NK-92 (cell line): Measurements from ENCODE around the gene PPP2R3B.
"Not testable (repeated sequence)": the region's sequence is repeated elsewhere in the genome, so short reads cannot be mapped to it uniquely, and the experiment has no call there.

Experiments used
- DNase-seq: peaks from one replicate; lab custom pipeline; 2025; ENCODE audit not compliant: unreplicated experiment; lab: John Stamatoyannopoulos, UW

The PPP2R3B gene

DNA sequence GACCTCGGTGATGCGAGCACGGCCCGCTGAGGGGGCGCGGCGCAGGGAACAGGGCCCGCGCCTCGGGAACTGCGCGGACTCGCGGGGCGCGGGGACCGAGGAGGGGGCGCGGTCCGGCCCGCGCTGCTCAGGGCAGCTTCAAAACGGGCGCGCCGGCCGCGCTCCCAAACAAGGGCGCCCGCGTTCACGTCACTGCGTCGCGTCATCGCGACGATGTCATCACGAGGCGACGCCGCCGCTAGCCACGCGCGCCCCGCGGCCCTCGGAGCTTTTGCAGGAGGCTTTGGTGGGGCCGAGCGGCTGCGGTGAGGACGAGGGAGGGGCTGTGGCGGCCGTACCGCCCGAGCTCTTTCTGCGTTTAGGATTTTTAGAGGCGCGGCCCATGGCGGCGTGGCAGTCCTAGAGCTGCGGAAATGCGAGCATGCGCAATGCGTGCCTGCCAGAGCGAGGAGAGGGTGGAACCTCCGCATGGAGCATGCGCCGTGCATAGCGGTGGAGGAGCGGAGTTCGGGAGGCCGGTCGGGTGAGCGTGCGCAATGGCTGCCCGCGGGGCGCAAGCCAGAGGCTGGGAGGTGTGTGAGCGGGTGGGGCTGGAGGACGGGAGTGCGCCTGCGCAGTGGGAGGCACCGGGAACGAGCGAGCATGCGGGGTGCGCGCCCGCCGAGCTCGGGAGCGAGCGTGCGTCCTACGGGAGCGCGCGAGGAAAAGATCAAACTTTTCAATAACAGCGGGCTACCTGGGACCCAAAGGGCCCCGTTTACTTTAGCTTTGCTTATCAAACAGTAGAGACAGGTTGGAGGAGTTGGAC is at the start of gene PPP2R3B:
Gene PPP2R3B (minus strand): TSS at position 140 of the 808 bp plus-strand sequence. CDS start 216 bp downstream, outside the sequence.
- DNase-seq = no peak

DNA sequence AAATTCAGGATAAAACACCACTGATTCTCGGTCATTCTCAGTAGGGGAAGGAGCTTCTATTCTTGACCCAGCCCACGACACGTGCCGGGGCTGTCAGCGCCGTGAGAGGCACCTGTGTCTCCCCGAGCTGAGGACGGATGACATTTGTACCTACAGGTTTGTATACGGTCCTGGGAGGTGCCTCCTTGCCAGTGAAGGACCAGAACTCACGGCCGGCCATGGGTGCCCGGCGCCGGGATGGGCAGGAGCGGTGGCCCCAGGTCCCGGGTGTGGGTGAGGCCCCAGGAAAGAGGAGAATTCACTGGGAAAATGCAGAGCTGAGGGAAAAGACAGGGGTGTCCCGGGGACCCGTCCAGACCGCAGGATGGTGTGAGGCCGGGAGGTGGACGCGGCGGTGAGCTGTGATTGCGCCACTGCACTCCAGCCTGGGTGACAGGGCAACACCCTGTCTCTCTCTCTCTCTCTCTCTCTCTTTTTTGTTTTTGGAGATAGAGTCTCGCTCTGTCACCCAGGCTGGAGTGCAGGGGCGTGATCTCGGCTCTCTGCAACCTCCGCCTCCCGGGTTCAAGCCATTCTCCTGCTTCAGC is 48.9 kb upstream of the PPP2R3B start:
- DNase-seq = no peak

DNA sequence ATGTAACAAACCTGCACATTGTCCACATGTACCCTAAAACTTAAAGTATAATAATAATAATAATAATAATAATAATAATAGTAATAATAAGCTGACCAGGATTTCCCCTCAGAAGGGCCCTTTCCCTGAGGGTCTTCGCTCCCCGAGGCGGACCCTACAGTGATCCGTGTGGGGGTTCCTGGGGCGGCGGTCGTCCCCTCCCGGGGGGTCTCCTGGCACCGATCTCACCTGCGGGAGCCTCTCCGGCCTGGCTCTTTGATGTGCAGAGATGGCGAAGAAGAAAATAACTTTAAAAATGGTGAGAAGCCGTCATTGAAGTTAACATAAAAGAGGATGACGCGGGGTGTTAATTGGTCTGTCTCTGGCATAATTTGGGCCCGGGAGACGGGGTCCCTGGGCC is 48.2 kb upstream of the PPP2R3B start:
- no peak for DNase-seq

GRCh38 chrX:433771-434170 is 47.1 kb upstream of the PPP2R3B start:
- no peak for DNase-seq

GRCh38 chrX:432666-433065 is 46.0 kb upstream of the PPP2R3B start:
- DNase-seq = not testable (repeated sequence)

- DNase-seq = no peak
These were observed 44.9 kb upstream of the PPP2R3B start for GRCh38 chrX:431492-432111.

- DNase-seq = no peak
These were observed 44.3 kb upstream of the PPP2R3B start for GRCh38 chrX:431056-431455.

- DNase-seq = no peak
These were observed 42.6 kb upstream of the PPP2R3B start for GRCh38 chrX:429266-429825.

DNA sequence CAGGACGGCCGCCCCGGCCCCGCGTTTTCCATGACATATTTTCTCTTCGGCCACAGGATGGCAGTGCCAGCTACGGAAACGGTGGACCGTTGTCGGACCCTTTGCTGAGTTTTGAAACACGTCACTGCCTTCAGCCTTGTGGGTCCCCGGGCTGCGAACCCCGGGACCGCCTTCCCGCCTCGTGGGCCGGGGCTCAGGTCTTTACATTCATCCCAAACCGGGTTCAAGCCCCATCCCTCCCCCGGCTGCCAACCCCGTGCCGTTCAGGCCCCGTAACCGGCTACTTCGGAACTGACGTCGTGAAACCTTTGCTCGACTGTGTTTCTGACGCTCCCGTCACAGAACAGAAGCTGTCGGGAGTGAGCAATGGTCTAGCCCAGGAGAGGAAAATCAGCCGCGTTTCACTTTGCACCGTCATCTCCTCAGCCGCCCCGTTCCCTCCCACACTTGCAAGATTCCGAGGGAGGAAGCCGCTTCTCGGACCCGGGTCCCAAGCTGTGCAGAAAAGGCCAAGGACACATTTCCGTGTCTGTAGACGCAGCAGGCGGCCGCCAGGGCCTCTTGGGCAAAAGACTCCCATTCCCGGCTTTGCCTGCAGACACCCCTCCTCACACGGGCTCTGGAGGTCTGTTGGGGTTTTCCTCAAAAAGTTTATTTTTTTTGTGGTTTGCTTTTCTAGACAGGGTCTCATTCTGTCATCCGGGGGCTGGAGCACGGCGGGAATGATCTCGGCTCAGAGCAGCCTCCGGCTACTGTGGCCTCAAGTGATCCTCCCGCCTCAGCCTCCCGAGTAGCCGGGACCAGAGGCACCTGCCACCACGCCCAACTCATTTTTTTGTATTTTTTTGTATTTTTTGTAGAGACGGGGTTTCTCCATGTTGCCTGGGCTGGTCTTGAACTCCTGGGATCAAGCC is 41.4 kb upstream of the PPP2R3B start:
- DNase-seq = no peak

- no peak for DNase-seq
These were observed 40.2 kb upstream of the PPP2R3B start for GRCh38 chrX:426881-427280.

DNA sequence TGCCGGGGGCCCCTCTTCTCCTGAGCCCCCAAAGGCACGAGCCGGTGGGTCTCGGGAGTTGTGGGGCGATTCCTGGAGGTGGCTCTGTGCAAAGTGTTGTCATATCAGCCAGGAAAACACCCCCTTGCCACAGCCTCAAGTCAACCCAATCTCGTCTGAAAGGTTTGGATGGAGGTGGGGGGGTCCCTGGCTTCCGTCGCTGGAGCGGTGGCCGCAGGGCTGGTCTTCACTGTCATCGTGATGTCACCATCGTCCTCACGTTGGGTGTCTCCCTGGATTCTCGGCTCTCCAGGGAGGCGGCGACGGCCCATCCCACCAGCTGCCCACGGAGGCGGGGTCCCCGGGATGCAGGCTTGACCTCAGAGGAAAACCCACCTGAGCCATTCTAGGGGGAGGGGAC is 38.3 kb upstream of the PPP2R3B start:
- no peak for DNase-seq

GRCh38 chrX:421646-422391 is 35.1 kb upstream of the PPP2R3B start:
- DNase-seq = no peak

DNA sequence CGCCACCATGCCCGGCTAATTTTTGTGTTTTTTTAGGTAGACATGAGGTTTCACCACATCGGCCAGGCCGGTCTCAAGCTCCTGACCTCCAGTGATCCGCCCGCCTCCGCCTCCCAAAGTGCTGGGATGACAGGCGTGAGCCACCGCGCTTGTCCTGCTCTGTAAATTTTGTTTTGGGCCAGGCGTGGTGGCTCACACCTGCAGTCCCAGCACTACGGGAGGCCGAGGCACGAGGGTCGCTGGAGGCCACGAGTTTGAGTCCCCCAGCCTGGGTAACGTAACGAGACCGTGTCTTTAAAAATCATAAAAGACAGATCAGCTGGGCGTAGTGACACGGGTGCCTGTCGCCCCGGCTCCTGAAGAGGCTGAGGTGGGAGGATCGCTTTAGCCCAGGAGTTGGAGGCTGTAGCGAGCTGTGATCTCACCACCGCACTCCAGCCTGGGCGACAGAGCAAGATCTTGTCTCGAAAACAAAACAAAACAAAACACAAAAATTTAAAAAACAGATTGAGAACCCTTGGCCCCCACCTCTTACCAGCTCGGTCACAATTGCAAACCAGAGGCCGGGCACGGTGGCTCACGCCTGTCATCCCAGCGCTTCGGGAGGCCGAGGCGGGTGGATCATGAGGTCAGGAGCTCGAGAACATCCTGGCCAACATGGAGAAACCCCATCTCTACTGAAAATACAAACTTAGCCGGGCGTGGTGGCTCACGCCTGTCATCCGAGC is 34.0 kb upstream of the PPP2R3B start:
- no peak for DNase-seq

DNA sequence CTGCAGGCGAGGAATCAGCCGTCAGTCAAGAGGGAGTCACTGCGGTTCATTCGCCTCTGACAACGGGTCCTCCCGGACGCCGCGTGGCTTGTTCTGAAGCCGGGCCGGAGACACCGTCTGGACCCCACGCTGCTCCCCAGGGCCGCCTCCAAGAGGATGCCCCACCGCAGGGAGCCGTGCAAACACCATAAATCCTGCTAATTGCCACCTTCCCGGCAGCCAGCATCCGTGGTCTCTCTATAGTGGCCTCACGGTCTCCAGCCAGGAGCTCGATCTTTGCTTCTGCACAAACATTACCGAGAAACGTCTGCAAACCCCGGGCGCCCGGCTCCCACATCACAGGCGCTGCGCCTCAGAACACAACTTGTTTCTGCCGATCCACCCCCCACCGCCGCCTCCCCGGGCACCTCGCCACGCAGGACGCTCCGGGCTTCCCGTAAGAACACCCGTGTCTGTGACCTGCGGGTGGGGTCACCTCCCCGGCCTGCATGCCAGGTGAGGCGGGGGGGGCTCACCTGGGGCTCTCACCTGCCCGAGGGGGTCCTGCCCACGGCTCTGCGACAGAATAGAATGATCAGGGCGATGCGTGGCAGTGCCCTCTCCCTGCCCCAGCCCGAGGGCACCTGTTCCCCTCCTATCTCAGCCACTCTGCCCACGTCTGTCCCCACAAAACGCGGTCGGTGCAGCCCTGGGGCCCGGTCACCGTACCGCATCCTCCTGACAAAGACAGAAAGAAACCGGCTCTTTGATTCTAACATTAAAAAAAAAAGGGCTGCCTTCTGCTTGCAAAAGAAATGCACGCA is 32.4 kb upstream of the PPP2R3B start:
- DNase-seq = no peak

DNA sequence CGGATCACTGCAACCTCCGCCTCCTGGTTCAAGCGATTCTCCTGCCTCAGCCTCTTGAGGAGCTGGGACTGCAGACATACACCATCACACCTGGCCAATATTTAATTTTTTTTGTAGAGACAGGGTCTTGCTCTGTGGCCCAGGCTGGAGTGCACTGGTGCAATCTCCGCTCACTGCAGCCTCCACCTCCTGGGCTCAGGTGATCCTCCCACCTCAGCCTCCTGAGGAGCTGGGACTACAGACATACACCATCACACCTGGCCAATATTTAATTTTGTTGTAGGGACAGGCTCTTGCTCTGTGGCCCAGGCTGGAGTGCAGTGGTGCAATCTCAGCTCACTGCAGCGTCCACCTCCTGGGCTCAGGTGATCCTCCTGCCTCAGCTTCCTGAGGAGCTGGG is 28.8 kb upstream of the PPP2R3B start:
- not testable (repeated sequence) for DNase-seq

DNA sequence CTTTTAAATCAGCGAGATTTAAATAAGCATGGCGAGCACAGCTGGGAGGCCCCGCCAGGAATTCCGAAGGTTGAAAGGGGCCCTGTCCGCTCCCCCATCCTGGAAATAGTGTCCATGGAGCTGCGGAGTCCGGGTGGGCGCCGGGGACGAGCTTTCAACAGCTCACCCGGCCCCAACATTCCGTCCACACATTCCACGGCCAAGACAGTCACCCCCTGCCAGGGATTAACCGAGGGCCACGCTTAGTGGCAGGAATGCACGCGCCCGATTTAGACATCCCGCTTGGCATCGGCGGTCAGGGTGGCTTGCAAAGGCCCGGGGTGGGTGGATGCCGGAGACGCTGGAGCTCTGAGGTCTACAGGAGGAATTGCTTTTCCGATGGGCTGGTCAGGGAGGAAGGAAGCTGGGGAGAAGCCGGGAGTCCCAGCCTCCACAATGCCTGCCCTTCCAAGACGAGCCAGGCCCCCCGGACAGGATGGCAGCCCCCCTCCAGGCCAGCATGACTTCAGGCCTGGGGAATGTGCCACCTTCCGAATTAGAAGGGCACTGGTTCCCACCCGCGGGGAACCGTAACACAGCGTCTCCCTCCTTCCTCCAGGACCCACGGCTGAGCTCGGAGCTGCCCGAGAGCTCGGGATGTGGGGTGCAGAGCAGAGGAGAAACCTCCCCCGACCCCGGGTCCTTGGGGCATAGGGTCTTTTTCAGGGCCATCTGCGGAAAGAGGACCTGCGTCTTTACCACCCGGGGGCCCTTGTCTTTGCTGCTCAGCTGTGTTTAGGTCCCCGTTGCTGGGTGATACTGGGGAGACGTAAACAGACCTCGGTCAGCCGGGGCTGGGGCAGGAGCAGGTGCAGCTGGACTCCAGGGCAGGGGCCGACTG is 26.9 kb upstream of the PPP2R3B start:
- DNase-seq = no peak

GRCh38 chrX:410296-410695 is 23.6 kb upstream of the PPP2R3B start:
- DNase-seq = no peak

GRCh38 chrX:405149-405548 is 18.4 kb upstream of the PPP2R3B start:
- DNase-seq = no peak
